SH-SY5Y (cell line): ENCODE data around the gene CEPT1.

ENCODE experiments used
- GATA2 ChIP-seq: IDR thresholded peaks from 2 replicates; pipeline ENCODE4 v1.6.1; 2011; ENCODE audit warnings: mild to moderate bottlenecking, low read depth, low read length
- GATA3 ChIP-seq: IDR thresholded peaks from 2 replicates; pipeline ENCODE4 v1.6.1; 2011; ENCODE audit warnings: low read depth, mild to moderate bottlenecking, low read length, moderate library complexity

Gene CEPT1

DNA sequence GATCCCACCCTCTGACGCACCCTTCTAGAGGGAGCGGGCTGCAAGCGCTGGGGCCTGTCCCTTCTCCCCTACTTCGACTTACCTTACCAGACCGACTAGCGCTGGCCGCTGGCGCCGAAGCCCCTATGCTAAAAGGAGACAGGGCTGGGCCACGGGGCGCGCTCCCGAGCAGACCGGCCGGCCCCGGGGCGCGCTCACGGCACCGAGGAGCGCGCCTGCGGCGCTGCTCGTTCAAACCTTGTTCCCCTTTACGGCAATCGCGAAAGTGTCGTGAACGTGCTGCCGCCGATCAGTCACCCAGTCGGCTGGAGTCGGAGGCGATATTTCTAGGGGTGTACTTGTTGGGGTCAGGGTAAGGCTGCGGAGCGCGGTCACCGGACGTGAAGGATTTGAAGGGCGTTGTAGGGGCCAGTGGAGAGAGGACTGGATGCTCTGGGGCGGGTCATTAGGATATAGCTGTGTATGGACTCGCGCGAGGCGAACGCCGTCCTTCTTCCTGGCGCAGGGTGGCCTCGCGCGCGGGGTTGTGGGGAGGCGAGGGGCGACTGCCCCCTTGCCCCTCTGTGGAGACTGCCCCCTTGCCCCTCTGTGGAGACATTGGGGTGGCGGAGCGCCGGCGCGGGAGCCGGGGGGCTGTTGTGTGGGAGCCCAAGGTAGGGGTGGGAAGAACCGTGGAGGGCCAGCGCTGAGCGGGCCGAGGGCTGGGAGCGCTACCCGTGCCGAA lies at the start of gene CEPT1, which contains the start of gene DRAM2:
Gene CEPT1 (plus strand): TSS at position 268 of the 724 bp plus-strand sequence. CDS start 7,492 bp downstream, outside the sequence.
Gene DRAM2 (minus strand): TSS at position 138 of the 724 bp plus-strand sequence. CDS start 8,539 bp downstream, outside the sequence.
- no peak for TF ChIP-seq GATA2
- no peak for TF ChIP-seq GATA3

DNA sequence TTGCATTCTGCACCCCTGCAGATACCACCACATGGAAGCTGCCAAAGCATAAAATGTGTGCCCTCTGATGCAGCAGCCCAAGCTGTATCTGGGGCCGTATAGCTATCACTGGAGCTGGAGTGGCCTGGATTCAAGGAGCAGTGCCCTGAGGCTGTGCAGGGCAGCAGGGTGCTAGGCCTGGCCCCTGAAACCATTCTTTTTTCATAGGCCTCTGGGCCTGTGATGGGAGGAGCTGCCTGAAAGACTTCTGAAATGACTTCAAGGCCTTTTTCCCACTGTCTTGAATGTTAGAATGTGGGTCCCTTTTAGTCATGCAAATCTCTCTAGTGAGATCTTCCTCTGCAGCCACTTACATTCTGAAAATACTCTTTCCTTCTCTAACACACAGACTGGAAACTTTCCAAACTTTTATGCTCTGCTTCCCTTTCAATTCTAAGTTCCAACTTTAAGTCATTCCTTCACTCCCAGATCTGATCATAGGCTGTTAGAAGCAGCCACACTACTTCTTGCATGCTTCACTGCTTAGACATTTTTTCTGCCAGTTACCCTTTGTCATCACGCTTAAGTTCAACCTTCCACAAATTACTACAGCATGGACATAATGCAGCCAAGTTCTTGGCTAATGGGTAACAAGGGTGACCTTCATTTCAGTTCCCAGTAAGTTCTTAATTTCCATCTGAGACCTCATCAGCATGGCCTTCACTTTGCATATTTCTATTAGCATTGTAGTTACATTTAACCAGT lies 42.5 kb upstream of the CEPT1 start:
- TF ChIP-seq GATA3 (no peak), GATA2 (no peak)

DNA sequence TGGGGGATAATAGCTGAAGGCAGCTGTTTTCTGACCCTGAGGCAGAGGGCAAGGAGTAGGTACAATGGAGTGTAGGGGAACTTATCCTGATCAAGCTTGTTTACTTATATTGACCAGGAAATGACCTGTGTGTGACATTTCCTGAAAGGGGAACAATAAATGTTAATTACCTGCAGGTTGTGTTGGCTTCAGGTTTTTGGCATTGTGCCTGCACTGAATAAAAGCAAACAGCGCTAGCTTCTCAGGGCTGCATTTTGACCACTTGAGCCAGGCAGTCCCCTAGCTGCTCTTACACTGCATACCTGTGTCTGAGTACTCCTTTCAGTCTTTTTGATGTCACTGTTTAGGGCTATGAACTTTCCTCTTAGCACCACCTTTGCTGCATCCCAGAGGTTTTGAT lies 40.7 kb upstream of the CEPT1 start:
- TF ChIP-seq GATA2 (no peak), GATA3 (no peak)

DNA sequence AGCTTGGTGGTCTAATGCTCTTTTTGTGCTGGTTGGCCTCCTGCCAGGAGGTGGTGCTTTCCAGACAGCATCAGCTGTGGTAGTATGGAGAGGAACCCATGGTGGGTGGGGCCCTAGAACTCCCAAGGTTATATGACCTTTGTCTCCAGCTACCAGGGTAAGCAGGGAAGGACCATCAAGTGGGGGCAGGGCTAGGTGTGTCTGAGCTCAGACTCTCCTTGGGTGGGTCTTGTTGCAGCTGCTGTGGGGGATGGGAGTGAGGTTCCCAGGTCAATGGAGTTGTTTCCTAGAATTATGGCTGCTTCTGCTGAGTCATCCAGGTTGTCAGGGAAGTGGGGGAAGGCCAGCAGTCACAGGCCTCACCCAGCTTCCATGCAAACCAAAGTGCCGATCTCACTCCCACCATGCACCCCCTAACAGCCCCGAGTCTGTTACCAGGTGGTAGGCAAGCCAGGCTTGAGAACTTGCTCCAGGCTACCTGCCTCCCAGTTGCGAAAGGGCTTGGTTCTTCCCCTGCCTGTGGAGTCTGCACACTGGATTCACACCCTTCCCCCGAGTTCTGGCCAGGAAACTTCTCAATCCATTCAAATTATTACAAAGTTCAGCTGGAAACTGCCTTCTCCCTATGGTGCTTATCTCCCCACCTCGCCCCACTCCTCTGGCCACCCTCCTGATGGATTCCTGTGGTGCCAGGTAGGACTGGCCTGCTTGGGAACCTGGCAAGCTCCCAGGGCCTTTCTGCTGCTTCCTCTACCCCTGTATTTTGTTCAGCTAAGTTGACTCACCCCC lies 38.0 kb upstream of the CEPT1 start:
- no peak for TF ChIP-seq GATA2
- no peak for TF ChIP-seq GATA3

DNA sequence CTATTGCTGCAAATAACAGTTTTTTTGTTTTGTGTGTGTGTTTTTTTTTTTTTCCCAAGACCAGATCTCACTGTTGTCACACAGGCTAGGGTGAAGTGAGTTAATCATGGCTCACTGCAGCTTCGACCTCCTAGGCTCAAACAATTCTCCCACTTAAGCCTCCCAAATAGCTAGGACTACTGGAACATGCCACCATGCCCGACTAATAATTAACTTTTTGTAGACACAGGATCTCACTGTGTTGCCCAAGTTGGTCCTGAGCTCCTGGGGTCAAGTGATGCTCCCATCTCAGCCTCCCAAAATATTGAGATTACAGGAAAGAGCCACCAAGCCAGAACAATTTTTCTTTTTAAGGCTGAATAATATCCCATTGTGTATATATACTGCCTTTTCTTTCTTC lies 35.0 kb upstream of the CEPT1 start:
- TF ChIP-seq GATA2 (no peak), GATA3 (no peak)

- TF ChIP-seq GATA2 (no peak), GATA3 (no peak)
Measured at GRCh38 chr1:111110197-111110899, 29.7 kb upstream of the CEPT1 start.

- TF ChIP-seq GATA2, result no peak
- no peak for TF ChIP-seq GATA3
Measured at GRCh38 chr1:111116496-111116895, 23.5 kb upstream of the CEPT1 start.

DNA sequence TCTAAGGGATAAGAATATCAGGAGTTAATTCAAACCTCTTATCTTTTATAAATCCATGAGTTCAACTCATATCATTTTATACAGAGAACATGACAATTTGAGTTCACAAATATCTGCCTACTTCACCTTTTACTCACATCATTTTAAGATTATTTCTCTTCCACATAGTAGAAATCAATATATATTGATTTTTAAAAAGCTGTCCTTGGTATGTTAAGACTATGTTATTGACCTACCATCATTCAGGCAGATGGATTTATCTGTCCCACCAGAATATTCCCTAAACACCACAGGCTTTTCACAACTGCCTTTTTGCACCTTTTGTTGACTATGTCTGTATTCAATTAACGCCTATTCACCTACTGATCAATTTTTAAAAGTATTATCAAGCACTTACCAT lies 13.7 kb upstream of the CEPT1 start:
- TF ChIP-seq GATA3, result no peak
- TF ChIP-seq GATA2, result no peak

- TF ChIP-seq GATA2 (no peak), GATA3 (no peak)
Measured at GRCh38 chr1:111127923-111128643, 11.9 kb upstream of the CEPT1 start.

GRCh38 chr1:111129376-111129775 lies 10.6 kb upstream of the CEPT1 start:
- TF ChIP-seq GATA2, result no peak
- TF ChIP-seq GATA3, result no peak

- no peak for TF ChIP-seq GATA3
- no peak for TF ChIP-seq GATA2
Measured at GRCh38 chr1:111131693-111132092, 8.3 kb upstream of the CEPT1 start.

- no peak for TF ChIP-seq GATA2
- TF ChIP-seq GATA3, result no peak
Measured at GRCh38 chr1:111133866-111134265, 6.2 kb upstream of the CEPT1 start.
